Suprapubic skin (tissue), 4 donors: ENCODE results near the gene ST7.

ENCODE experiments used
- CTCF ChIP-seq, 2 donors: fragments of 200-600 bp in 1 of 2; fragments of 450-650 bp in 1 of 2; sonication (generic) in 1 of 2; IDR thresholded peaks; one replicate each; pipeline ENCODE4 v1.5.1; 2016 to 2019; ENCODE audit warnings: antibody characterized with exemption in 2 of 2, mild to moderate bottlenecking in 1 of 2, moderate library complexity in 1 of 2
- EP300 ChIP-seq: sonication (generic); formaldehyde crosslinking; IDR thresholded peaks from one replicate; pipeline ENCODE4 v1.6.1; 2017; ENCODE audit warnings: antibody characterized with exemption
- POLR2A ChIP-seq, 2 donors: fragments of 450-650 bp; IDR thresholded peaks; one replicate each; pipeline ENCODE4 v1.6.1; 2017; ENCODE audit warnings: antibody characterized with exemption in 2 of 2, mild to moderate bottlenecking in 2 of 2, moderate library complexity in 2 of 2
- POLR2AphosphoS5 ChIP-seq, 3 donors: sonication (generic); formaldehyde crosslinking; IDR thresholded peaks; one replicate each; pipeline ENCODE4 v1.6.1; 2017; ENCODE audit warnings: antibody characterized with exemption in 3 of 3

DNA sequence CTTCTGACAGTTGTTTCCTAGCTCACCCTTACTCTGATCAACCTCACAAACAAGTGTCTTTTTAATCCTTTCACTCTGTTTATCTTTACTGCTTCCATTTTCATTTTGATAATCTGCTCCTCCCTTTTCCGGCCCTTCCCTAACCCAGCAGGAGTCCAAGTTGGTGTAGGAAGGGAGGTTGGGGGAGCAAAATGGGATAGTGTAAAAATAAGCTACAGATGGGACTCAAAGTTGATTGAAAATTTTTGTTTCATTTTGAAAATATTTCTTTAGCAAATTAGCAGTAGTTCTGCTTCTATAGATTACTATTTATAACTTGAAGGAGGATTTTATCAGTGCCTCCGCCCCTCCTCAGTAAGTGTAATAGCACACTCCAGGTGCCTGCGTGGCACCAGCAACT is 257.6 kb downstream of the ST7 start:
- TF ChIP-seq POLR2AphosphoS5 (IDR thresholded peaks at IDR 0.05): no peak
- TF ChIP-seq CTCF (IDR thresholded peaks at IDR 0.05): no peak
- TF ChIP-seq POLR2A (IDR thresholded peaks at IDR 0.05): no peak
- TF ChIP-seq EP300: no peak
